Muscle of arm (tissue), 12 donors: ENCODE data around the gene RGS3. TPM values are rescaled to one million over a fixed set of nuclear protein-coding genes. Genes with fewer than 3 reads are reported as not detected.

ENCODE experiments used
- DNase-seq: peaks from one replicate; pipeline ENCODE4 v3.0.0-alpha.2; 2013
- polyA plus RNA-seq, 12 donors: library from polyadenylated mRNA; unstranded; fragments of 120-200 nt; gene quantifications; one replicate each; pipeline ENCODE4 v1.2.1, GENCODE V29; 2013; ENCODE audit not compliant: insufficient read length in 12 of 12

Gene RGS3
- polyA plus RNA-seq, 12 donors, result 36.9 to 56.4 (median 43.6) TPM; not detected in 1

DNA sequence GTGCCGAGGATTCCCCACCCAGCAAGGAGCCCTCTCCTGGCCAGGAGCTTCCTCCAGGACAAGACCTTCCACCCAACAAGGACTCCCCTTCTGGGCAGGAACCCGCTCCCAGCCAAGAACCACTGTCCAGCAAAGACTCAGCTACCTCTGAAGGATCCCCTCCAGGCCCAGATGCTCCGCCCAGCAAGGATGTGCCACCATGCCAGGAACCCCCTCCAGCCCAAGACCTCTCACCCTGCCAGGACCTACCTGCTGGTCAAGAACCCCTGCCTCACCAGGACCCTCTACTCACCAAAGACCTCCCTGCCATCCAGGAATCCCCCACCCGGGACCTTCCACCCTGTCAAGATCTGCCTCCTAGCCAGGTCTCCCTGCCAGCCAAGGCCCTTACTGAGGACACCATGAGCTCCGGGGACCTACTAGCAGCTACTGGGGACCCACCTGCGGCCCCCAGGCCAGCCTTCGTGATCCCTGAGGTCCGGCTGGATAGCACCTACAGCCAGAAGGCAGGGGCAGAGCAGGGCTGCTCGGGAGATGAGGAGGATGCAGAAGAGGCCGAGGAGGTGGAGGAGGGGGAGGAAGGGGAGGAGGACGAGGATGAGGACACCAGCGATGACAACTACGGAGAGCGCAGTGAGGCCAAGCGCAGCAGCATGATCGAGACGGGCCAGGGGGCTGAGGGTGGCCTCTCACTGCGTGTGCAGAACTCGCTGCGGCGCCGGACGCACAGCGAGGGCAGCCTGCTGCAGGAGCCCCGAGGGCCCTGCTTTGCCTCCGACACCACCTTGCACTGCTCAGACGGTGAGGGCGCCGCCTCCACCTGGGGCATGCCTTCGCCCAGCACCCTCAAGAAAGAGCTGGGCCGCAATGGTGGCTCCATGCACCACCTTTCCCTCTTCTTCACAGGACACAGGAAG, 120.2 kb downstream of the RGS3 start:
- DNase-seq, result no peak

DNA sequence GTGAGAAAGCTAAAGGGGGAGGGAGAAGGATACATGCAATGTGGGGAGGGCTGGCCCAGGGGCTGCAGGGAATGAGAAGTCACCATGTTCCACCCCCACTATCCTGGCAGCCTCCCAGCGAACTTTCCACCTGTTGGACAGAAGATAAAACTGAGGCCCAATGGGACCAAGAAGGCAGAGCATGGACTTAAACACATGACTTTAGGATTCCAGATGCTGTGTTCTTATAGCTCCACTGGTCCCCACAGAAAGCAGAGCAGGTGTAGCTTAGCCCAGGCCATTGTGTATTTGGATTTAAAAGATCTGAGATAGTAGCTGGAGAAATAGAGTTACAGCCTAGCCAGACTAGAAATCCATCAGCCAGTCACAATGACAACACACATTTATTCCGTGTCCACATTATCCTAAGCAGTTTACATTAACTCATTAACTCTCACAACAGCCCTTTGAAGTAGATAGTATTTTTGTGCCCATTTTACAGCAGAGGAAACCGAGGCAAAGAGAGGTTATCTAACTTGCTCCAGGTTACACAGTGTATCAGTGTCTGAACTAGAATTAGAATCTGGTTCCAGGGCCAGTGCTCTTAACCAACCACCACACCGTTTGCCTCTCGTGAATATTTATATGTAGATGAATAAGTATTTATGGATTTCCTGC, 121.0 kb downstream of the RGS3 start:
- no peak for DNase-seq

DNA sequence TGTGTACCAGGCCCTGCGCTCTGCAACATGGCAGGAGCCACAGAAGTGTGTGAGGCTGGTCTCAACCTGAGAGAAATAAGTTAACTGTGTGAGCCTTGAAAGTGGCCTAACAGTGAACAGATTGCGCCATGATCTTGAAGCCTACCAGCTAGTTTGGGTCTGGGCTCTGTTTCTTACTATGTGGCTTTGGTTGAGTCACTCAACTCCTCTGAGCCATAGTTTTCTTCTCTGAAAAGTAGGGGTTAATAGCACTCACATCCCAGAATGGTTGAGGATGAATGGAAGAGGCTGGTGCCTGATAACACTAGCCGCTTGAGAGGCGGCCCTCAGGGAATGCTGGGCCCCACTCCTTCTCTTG, 121.5 kb downstream of the RGS3 start:
- DNase-seq, result no peak

DNA sequence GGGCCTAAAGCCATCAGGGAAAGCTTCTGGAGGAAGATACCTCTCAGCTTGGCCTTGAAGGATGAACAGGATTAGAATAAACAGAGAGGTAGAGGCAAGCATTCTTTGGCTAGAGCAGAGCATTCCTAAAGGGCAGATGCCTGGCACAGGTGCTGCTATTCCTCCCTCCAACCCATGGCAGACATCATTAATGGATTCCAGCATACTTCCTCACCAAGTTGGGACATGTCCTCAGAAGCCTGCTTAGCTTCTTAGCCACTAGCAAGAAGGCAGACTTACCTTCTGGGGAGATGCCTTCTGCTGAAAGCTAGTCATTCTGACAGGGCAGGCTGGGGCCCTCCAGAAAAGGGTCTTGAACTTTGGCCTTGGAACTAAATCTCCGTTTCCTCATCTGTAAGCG, 122.0 kb downstream of the RGS3 start:
- DNase-seq, result no peak

DNA sequence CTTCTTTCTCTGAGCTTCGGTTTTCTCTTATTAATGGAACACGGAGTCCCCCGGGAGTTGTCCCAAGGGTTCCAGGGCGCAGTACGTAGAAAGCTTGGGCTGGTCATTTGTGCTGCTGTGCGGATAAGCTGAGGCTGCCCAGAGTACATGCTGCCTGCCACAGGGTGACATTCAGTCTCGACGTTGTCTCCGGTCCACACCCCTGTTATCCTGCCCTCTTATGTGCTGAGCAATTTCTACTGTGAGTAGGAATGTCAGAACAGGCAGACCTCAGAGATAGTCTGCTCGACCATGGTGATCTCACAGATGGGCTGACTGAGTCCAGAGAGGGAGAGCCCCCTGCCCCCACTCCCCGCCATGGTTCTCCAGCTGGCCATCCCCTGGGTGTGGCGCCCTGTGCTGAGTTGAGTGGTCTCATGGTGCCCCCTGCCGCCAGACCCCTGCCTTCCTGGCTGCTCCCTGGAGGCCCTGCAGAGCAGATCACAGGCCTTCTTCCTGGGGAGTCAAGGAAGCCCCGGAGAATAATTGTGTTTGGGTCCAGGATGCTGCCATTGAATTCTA, 124.0 kb downstream of the RGS3 start:
- no peak for DNase-seq

DNA sequence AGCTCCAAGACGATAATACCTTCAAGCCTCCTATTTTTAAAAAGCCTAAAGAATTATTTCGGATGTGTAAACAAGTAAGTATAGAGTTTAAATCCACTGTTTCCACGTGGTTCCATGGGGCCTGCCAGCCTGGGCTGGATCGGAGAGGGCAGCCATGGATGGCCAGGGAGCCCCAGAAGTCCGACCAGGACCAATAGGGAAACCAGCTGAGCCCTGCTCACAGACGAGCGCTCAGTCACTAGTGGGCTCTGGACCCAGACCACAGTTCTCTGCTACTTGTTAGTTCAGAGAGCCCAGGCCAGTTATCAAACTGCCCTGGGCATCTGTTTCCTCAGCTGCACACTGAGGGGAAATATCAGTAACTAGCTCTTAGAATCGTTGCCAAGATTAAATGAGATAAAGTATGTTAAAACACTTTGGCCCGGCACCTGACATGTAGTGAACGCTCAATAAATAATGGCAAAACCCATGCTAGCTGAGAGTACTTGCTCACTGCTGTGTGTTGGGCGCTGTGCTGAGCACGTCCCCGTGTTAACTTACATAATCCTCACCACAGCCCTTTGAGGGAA, 124.8 kb downstream of the RGS3 start:
- DNase-seq, result no peak

DNA sequence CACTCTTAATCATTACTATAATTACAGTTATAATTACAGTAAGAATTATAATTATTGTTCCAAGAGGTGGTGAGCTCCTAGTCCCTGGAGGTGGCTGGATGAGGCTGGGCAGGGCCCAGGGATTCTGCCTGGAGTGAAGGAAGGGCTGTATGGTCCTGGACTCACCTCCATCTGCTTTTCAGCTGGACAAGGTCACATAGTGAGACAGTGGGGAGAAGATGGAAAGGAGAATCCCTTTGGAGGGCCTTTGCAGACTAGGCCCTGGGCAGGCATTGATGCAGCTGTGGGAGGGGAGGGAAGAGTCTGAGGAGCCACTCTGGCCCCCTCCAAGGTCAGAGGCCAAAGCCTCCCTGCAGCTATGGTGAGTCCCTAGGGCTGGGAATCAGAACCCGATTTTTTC, 125.4 kb downstream of the RGS3 start:
- DNase-seq, result no peak

DNA sequence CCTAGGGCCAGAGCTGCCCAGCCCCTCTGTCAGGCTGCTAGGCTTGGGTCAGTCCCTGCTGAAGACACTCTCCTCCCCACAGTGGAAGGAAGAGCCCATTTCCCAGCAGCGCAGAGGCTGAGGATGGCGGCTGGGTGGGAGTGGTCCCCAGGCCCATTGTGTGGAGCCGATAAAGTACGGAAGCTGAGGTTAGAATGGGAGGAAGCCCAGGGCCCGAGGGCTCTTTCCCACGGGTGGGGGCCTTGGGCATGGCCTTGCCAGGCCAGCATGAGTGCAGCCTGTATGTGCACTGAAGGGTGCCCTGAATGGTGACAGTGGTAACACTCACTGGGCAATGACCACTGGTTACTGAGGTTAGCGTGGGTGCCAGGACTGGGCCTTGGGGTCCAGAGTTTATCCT, 125.9 kb downstream of the RGS3 start:
- no peak for DNase-seq

DNA sequence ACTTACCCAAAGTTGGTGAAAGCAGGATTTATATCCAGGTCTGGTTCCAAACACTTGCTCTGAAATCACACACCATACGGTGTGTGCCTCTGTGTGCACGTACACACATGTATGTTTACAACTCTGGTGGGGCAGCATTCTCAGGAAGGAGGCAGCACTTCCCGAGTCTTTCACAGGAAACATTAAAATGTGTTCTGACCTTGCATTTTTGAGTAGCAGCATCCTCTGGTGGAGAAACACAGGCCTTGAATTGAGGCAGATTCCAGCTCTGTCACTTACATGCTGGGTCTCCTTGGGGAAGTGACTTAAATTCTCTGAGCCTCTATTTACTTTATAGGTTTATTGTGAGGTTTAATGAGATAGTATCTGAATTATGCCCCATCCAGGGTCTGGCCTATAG, 126.4 kb downstream of the RGS3 start:
- DNase-seq, result no peak

DNA sequence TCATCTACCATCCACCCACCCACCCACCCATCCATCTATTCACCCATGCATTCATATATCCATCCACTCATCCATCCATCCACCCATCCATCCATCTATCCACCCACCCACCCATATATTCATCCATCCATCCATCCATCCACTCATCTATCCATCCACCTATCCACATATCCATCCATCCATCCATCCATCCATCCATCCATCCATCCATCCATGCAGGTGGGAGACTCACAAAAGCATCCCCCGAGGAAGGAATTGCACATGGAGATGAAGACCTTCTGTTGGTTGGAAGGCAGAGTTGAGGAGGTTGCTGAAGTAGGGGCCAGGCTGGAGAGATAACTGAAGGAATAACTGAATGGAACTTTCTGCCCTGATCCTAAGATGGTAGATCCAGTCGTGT, 126.9 kb downstream of the RGS3 start:
- DNase-seq, result no peak

DNA sequence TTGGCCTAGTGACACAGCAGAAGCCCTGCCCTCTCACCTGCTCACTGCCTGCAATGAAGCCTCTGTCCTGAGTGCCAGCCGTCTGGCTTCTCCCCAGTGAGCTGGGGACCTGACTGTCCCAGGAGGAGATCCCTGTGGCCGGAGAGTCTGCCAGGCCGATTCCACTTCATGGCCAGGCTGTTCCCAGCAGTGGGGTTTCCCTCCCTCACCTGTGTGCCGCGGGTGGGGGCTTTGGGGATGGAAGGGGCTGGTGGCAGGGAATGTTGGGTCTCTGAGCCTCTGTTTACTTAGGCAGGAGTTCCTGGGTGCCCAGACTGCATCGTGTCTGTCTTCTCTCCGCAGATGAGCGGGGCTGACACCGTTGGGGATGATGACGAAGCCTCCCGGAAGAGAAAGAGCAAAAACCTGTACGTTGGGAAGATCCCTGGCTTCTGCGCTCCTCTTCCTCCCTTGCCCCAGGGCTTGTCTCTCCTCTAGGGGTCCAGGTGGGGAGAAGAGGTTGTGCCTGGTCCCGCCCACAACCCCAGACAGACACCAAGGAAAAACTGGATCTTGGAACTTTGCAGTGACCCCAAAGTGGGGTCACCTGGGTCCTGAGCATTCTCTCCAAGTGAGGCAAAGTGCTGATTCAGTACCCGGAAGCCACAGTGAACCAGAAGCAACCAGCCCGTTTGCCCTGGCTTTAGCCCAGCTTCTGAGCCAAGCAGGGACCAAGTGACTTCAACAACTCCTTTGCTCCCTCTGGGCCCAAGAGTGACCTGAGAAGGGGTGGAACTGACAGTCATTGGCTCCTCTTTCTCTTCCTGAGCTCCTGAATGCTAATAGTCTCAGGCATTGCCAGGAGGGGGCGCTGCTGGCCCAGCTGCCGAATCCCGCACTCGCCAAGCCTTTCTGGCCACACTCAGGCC, 127.7 kb downstream of the RGS3 start:
- DNase-seq, result peak; percentile 87

DNA sequence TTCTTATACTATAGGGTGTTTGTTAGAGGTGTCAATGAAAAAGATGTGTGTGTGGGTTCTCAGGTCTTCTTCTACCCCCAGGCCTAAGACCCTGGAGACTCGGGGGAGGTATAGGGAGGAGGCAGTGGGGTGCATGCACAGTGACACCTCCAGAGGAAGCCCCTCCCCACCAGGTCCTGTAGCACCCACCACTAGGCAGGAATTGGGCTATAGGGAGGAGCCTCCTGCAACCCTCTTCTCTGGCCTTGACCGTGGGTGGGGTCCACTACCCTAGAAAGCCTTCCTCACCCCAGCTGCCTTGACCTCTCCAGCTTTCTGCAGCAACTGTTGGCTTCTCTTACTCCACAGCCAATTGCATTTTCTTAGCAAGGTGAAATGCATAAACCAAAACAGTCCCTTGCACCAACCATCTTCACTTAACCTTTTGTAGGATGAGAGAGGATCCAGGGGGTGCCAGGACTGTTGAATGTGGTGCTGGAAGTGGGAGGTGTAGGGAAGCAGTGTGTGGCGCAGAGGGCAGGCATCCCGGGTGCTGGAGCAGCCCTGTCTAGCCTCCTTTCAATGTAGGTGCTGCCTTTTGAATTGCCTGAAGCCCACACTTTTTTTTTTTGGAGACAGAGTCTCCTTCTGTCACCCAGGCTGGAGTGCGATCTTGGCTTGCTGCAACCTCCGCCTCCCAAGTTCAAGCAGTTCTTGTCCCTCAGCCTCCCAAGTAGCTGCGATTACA, 128.5 kb downstream of the RGS3 start:
- no peak for DNase-seq

DNA sequence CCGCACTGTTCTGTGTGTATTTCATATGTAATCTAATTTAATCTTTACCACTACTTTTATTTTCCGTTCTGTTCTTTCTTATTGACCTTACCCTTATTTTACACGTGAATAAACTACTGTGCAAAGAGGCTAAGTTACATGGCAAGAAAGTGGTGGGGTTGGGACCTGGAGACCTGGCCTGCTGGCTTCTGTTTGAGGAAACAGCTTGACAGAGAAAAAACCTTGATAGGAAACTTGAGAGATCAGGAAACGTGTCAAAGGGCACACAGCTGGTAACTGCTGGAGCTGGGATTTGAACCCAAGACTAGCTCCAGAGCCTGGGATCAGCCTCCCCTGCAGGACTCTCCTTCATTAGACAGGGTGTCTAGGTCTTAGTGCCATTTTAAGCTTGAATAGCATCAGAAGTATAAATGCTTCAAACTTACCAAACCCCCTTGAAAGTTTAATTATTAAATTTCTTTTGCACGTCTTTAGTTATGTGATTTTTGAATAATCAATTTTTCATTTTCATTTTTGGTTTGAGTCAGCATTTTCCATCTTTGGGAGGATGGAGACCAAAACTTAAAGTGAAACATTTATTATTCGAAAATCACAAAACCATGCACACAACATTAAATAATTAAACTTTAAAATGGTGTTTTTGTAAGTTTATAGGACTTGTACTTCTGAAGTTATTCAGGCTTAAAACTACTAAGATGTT, 129.5 kb downstream of the RGS3 start:
- no peak for DNase-seq

DNA sequence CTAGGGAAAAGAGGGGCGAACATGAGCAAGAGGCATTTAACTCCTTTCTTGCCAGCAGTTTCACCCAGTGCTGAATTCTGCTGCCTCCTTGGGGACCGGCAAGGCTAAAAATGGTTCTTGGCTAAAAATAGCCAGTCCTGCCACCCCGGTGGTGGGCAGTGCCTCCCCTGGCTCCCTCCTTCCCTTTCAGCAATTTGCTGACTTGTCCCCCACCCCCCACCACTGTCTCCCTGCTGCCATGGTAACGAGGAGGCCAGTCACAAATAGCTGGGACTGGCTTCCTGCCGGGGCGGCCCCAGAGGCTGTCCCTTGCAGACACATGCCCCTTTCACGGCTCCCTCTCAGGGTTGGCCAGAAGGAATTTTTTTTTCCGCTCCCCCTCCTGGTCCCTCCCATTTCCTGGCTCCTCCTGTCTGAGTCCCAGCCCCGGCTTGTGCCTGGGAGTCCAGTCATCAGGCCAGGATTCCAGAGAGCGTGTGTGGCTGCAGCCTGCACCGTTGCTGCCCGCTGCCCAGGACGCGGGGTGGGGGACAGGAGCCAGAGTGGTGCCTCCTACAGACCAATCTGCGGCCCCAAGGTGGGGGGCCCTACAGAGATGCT, 130.3 kb downstream of the RGS3 start:
- DNase-seq, result peak; percentile 97

DNA sequence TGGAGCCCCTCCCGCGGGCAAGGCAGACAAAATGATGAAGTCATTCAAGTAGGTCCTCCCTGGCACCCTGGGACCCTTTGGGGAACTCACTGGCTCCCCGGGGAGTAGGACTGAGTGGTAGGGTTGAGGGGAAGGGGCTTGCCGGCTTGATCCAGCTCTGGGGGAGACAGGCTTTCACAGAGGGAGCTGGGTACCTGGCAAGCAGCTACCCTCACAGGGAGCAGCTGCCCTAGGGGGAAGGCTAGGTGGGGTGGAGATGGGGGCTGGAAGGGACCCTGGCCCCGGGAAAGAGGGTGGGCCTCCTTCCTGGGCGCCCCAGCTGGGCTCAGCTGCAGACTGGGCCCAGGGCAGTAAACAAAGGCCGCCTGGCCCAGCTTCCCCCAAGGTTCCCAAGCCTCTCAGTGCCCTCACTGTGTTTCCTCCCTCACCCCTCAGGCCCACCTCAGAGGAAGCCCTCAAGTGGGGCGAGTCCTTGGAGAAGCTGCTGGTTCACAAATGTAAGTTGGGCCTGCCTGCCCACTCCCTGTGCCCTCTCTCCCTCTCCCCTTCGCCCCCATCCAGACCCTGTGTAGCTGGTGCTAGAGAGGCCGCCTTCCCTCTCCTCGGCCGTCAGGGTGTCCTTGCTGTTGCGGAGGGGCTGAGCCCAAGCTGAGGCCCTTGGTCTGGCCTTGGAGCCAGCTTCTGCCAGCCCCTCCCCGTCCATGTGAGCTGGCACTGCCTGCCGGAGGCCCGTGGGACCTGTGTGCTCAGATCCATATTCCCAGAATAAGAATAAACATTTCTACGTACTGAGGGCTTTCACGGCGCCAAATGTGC, 131.2 kb downstream of the RGS3 start:
- DNase-seq, result no peak

DNA sequence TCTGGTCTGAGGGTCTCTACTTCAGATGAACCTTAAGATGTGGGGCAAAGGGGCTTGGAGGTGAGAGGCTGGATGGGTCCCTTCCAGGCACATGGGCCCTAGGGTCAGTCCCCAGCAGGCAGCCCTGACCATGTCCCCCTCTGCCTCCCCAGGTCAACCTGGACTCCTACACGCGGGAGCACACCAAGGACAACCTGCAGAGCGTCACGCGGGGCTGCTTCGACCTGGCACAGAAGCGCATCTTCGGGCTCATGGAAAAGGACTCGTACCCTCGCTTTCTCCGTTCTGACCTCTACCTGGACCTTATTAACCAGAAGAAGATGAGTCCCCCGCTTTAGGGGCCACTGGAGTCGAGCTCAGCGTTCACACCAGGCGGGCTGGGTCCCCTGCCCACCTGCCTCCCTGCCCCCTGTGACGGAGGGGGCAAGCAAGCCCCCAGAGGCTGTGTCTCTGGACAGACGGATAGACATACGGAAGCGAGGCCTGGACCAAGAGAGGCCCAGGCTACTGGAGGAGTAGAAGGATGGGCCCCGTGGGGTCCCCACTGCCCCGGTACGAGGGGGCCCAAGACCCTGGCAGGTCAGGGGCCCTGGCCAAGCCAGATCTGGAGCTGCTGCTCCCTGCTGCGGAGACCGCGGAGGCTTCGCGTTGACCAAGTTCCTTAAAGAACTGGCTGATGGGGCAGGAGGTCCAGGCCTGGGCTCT, 133.2 kb downstream of the RGS3 start:
- no peak for DNase-seq

DNA sequence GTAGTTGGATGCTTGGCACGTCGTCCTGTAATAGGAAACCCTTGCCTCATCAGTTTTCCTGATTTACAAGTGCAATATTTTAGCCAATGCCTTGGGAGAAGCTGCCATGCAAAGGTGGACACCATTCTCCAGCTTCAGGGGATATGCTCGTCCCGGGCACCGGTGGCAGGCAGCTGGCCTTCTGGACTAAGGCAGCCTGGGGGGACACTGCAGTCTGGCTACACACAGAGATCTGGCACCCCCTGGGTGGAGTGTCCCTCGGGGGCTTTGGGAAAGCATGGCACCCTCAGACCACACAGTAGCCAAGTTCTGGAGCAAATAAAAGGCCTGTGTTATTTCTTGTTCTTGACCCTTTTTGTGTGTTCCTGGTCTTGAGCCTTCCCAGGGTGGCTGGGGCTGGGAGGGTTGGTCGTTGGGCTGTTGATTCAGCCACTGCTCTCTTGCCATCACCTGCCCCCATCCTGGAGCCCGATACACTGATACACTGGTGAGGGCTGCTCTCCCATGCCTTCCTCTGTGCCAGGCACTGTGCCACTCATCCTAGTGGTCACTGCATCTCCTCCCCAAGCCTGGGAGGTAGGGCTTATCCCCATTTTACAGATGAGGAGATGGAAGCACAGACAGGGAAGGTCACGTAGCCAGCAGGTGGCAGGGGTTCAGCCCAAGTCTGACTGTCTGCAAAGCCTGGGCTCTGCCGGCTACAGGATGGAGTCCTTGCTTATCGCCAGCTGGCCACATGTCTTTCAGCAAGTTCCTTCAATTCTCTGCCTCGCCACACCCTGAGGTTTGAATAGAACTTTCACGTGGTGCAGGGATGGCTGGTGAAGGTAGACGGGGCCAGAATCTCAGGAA, 134.1 kb downstream of the RGS3 start:
- DNase-seq, result no peak
